Testis (tissue), 2 donors: ENCODE measurements around the gene MTPN.

Source experiments
- POLR2A ChIP-seq: fragments of 450-650 bp; IDR thresholded peaks from one replicate; pipeline ENCODE4 v1.6.1; 2017; ENCODE audit warnings: antibody characterized with exemption, mild to moderate bottlenecking, moderate library complexity
- TF ChIP-seq, protein P1 (sequence below), 3 experiments: fragments of 450-650 bp in 2 of 3; fragments of 200-600 bp in 1 of 3; sonication (generic) in 1 of 3; IDR thresholded peaks; one replicate each; pipeline ENCODE4 v1.5.1; 2016 to 2019; ENCODE audit warnings: antibody characterized with exemption in 3 of 3, mild to moderate bottlenecking in 2 of 3, moderate library complexity in 1 of 3

DNA sequence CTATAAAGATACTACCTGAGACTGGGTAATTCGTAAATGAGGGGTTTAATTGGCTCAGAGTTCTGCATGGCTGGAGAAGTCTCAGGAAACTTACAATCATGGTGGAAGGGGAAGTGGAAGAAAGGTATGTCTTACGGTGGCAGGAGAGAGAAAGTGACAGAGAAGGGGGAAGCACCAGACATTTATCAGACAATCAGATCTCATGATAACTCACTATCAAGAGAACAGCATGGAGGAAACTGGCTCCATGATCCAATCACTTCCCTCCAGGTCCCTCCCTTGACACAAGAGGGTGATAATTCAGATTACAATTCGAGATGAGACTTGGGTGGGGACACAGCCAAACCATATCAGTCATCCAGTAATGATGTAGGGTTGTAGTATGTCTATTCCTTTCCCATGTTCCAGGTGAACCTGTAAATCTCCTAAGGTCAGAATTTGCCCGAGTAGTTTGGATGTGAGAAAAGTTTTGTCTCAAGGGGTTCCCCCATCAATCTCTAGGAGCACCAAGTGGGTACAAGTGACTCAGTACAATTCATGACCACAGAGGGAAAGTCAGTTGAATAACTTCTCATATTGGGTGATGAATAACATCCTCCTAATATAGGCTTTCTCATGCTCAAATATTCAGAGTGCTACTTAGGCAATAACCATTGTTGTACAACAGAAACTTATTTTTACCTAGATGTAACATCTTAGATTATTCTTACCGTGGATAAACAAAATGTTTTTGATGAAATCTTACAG, 39.7 kb upstream of the MTPN start:
- TF ChIP-seq, protein P1, sequence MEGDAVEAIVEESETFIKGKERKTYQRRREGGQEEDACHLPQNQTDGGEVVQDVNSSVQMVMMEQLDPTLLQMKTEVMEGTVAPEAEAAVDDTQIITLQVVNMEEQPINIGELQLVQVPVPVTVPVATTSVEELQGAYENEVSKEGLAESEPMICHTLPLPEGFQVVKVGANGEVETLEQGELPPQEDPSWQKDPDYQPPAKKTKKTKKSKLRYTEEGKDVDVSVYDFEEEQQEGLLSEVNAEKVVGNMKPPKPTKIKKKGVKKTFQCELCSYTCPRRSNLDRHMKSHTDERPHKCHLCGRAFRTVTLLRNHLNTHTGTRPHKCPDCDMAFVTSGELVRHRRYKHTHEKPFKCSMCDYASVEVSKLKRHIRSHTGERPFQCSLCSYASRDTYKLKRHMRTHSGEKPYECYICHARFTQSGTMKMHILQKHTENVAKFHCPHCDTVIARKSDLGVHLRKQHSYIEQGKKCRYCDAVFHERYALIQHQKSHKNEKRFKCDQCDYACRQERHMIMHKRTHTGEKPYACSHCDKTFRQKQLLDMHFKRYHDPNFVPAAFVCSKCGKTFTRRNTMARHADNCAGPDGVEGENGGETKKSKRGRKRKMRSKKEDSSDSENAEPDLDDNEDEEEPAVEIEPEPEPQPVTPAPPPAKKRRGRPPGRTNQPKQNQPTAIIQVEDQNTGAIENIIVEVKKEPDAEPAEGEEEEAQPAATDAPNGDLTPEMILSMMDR (IDR thresholded peaks at IDR 0.05) = no peak
- TF ChIP-seq POLR2A = no peak
